ENCODE results near the gene KRT71.

Gene KRT71

DNA sequence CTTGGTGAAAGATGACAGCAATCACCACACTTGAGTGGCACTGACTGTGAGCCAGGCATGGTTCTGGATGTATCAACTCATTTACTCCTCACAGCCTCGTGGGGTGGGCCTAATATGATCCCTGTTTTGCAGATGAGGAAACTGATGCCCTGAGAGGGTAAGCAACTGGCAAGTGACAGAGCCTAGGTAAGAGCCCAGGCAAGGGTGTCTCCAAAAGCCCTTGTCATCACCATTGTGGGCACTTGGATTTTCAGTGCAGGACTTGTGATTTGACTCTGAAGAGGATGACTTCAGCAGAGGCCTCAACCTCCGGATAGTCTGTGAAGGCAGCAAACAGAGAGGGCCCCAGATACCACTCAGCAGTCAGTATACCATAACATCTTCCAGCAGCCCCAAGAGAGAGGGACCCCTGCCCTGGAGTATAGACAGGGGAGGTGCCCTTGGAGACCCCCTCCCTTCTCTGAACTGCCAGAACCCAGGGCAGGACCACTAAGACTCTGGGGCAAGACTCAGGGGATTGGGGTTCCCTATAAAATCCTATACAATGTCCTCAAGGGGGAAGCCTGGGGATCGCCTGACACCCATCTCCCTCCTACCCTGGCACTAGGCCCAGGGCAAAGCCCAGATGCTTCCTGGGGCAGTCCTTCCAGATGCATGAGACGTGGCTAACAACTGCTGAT, 25.7 kb downstream of the KRT71 start:
- no peak overlapping the region for H3K4me3 ChIP-seq (ENCODE audit: low read length)
- H3K9me2 ChIP-seq (replicated peaks; ENCODE audit: control insufficient read depth, low read length), result no peaks in the 10 kb centered on the region
- no peaks in the 10 kb centered on the region for H3K27me3 ChIP-seq (ENCODE audit: control insufficient read depth, low read length)
- no peaks in the 10 kb centered on the region for H3F3A ChIP-seq (ENCODE audit: control insufficient read depth, insufficient read depth)
- H3K4me2 ChIP-seq (ENCODE audit: low read length), result no peak overlapping the region
- TF ChIP-seq, protein P1, sequence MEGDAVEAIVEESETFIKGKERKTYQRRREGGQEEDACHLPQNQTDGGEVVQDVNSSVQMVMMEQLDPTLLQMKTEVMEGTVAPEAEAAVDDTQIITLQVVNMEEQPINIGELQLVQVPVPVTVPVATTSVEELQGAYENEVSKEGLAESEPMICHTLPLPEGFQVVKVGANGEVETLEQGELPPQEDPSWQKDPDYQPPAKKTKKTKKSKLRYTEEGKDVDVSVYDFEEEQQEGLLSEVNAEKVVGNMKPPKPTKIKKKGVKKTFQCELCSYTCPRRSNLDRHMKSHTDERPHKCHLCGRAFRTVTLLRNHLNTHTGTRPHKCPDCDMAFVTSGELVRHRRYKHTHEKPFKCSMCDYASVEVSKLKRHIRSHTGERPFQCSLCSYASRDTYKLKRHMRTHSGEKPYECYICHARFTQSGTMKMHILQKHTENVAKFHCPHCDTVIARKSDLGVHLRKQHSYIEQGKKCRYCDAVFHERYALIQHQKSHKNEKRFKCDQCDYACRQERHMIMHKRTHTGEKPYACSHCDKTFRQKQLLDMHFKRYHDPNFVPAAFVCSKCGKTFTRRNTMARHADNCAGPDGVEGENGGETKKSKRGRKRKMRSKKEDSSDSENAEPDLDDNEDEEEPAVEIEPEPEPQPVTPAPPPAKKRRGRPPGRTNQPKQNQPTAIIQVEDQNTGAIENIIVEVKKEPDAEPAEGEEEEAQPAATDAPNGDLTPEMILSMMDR (IDR thresholded peaks at IDR 0.05; ENCODE audit: low read depth, low read length, poor library complexity, severe bottlenecking), result no peak
- no peak for TF ChIP-seq EZH2phosphoT487 (IDR thresholded peaks at IDR 0.05; ENCODE audit: borderline replicate concordance, low read length)
- H3K36me3 ChIP-seq (ENCODE audit: control insufficient read depth, low read length), result no peaks in the 10 kb centered on the region
- no peaks in the 10 kb centered on the region for H3K79me2 ChIP-seq (ENCODE audit: control insufficient read depth, low read length)
- H3K27ac ChIP-seq (ENCODE audit: low read depth, low read length), result no peak overlapping the region
- no peaks in the 10 kb centered on the region for H4K20me1 ChIP-seq (ENCODE audit: control insufficient read depth, insufficient read depth, low read depth, low read length)
- H3K9me3 ChIP-seq (ENCODE audit: control insufficient read depth, insufficient read depth, low read length), result no peaks in the 10 kb centered on the region
- no peaks in the 10 kb centered on the region for H3K4me1 ChIP-seq (ENCODE audit: control insufficient read depth, low read length)

DNA sequence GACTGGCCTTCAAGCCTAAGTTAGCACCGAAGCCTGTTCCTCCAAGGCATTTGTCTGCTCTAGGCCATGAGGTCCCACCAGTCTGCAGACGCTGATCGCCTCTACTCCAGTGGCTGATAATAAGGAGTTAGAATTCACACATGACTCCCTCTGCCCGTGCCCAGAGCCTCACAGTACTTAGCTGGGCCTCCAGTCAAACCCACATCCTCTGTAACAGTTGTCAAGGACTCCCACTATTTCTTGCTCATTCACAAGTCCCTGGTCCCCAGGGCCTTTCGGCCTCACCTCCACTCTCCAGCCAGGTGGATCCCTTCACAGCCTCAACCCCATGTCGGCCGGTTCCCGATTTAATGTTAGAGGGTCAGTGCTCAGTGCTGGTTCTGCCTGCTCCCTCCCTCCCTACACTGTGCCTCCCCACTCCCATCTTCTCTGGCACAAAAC, 26.4 kb downstream of the KRT71 start:
- no peaks in the 10 kb centered on the region for H3K27me3 ChIP-seq (ENCODE audit: control insufficient read depth, low read length)
- no peaks in the 10 kb centered on the region for H3F3A ChIP-seq (ENCODE audit: control insufficient read depth, insufficient read depth)
- H3K4me3 ChIP-seq (ENCODE audit: low read length), result no peak overlapping the region
- no peaks in the 10 kb centered on the region for H3K79me2 ChIP-seq (ENCODE audit: control insufficient read depth, low read length)
- H4K20me1 ChIP-seq (ENCODE audit: control insufficient read depth, insufficient read depth, low read depth, low read length), result no peaks in the 10 kb centered on the region
- TF ChIP-seq, protein P1 (IDR thresholded peaks at IDR 0.05; ENCODE audit: low read depth, low read length, poor library complexity, severe bottlenecking), result no peak
- TF ChIP-seq EZH2phosphoT487 (IDR thresholded peaks at IDR 0.05; ENCODE audit: borderline replicate concordance, low read length), result no peak
- H3K4me2 ChIP-seq (ENCODE audit: low read length), result no peak overlapping the region
- H3K4me1 ChIP-seq (ENCODE audit: control insufficient read depth, low read length), result no peaks in the 10 kb centered on the region
- H3K36me3 ChIP-seq (ENCODE audit: control insufficient read depth, low read length), result no peaks in the 10 kb centered on the region
- no peaks in the 10 kb centered on the region for H3K9me2 ChIP-seq (replicated peaks; ENCODE audit: control insufficient read depth, low read length)
- H3K9me3 ChIP-seq (ENCODE audit: control insufficient read depth, insufficient read depth, low read length), result no peaks in the 10 kb centered on the region
- H3K27ac ChIP-seq (ENCODE audit: low read depth, low read length), result no peak overlapping the region

DNA sequence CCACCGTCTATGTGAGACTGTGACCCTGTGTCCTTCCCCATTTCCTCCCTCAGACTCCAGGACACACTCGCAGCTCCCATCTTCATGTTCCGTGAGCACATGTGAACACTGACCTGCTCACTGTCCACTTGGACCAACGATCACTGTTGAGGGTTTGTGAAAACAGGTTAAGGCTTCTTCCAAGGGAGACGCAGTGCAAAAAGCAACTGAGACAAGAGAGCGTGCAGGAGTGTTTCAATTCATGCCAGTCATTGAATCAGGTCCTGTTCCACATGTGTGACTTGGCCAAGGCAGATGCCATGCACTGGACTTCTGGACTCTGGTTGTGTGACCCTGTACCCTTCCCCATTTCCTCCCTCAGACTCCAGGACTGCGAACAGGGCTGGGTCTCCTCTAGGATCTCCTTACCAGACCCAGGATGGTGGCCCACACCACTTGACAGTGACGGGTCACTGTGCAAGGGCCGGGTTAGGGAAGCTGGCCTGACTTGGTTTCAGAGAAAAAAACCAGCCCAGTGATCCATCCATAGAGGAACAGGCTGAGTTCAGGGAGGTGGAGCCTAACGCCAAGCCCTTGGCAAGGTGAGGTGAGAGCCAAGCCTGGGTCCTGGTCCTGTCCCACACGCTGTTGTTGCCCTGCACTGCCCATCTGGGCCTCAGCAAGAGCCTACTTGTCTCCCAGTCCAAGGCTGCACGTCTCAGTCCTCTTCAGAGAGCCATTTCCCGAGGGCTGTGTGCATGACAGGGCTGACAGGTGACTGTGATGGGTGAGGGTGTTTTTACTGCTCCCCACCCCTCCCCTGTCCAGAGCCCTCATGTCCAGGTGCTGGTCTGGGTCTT, 27.1 kb downstream of the KRT71 start:
- Histone ChIP-seq H3K9me2 (replicated peaks; ENCODE audit: control insufficient read depth, low read length) (no peaks in the 10 kb centered on the region), H3K27me3 (ENCODE audit: control insufficient read depth, low read length) (no peaks in the 10 kb centered on the region), H3K4me2 (ENCODE audit: low read length) (no peak overlapping the region), H3K4me3 (ENCODE audit: low read length) (no peak overlapping the region), H3K27ac (ENCODE audit: low read depth, low read length) (no peak overlapping the region), H3K9me3 (ENCODE audit: control insufficient read depth, insufficient read depth, low read length) (no peaks in the 10 kb centered on the region), H3F3A (ENCODE audit: control insufficient read depth, insufficient read depth) (no peaks in the 10 kb centered on the region), H3K4me1 (ENCODE audit: control insufficient read depth, low read length) (no peaks in the 10 kb centered on the region), H3K79me2 (ENCODE audit: control insufficient read depth, low read length) (no peaks in the 10 kb centered on the region), H4K20me1 (ENCODE audit: control insufficient read depth, insufficient read depth, low read depth, low read length) (no peaks in the 10 kb centered on the region), H3K36me3 (ENCODE audit: control insufficient read depth, low read length) (no peaks in the 10 kb centered on the region)
- TF ChIP-seq, protein P1 (IDR thresholded peaks at IDR 0.05; ENCODE audit: low read depth, low read length, poor library complexity, severe bottlenecking), result no peak
- TF ChIP-seq EZH2phosphoT487 (IDR thresholded peaks at IDR 0.05; ENCODE audit: borderline replicate concordance, low read length), result no peak
